Myometrial cell (primary cell): ENCODE data around the gene HLA-C. TPM values are rescaled to one million over a fixed set of nuclear protein-coding genes. Genes with fewer than 3 reads are reported as not detected.

ENCODE experiments used
- total RNA-seq: library from RNA; depleted of rRNA; stranded (reverse); fragments of >200 nt; gene quantifications from 2 replicates; pipeline ENCODE4 v1.2.3, GENCODE V29; 2015

HLA-C gene
- 479 and 546 TPM in 2 replicates for total RNA-seq

GRCh38 chr6:31271641-31272357 lies at the start of gene HLA-C:
Gene HLA-C (minus strand): TSS chr6:31272092. CDS start chr6:31272071, 21 bp downstream.

Other genes with a start within 250 kb of the HLA-C start
- not detected in 2 replicates for gene C6orf15, start 159.5 kb downstream of the HLA-C start, total RNA-seq
- gene PSORS1C1, start 157.3 kb downstream of the HLA-C start, total RNA-seq = 0.18 TPM in 1 of 2 replicates, not detected in the other
- gene CDSN, start 151.6 kb downstream of the HLA-C start, total RNA-seq = not detected in 2 replicates
- gene PSORS1C2, start 133.0 kb downstream of the HLA-C start, total RNA-seq = not detected in 2 replicates
- gene CCHCR1, start 114.3 kb downstream of the HLA-C start, total RNA-seq = 23.4 and 32.3 TPM in 2 replicates
- gene TCF19, start 113.5 kb downstream of the HLA-C start, total RNA-seq = 30.6 and 34.0 TPM in 2 replicates
- not detected in 2 replicates for gene POU5F1, start 101.4 kb downstream of the HLA-C start, total RNA-seq
- 276 and 296 TPM in 2 replicates for gene HLA-B, start 85.1 kb upstream of the HLA-C start, total RNA-seq
- 104 and 132 TPM in 2 replicates for gene MICA, start 131.5 kb upstream of the HLA-C start, total RNA-seq
- gene MICB, start 226.1 kb upstream of the HLA-C start, total RNA-seq = 25.7 and 26.2 TPM in 2 replicates